Mucosa of descending colon (tissue), 3 donors: ENCODE data around the gene HIC1. TPM values are rescaled to one million over a fixed set of nuclear protein-coding genes. Genes with fewer than 3 reads are reported as not detected.
A peak's percentile ranks its signal among the peaks of the same experiment; 100 is the strongest.

ENCODE experiments used
- ATAC-seq: fragments of 200-7000 bp; cut with Tn5 transposase; one replicate; pipeline ENCODE4 v1.9.1; 2020; ENCODE audit warnings: mild to moderate bottlenecking, moderate library complexity
- DNase-seq, 3 donors: peaks; one replicate each; pipeline ENCODE4 v3.0.0-alpha.2; 2020
- H3K36me3 ChIP-seq: fragments of 200-600 bp; one replicate; pipeline ENCODE4 v1.8.0; 2021; ENCODE audit warnings: low read depth, mild to moderate bottlenecking
- H3K4me1 ChIP-seq: fragments of 200-600 bp; one replicate; pipeline ENCODE4 v1.8.0; 2021; ENCODE audit warnings: low read depth, mild to moderate bottlenecking
- H3K4me3 ChIP-seq: fragments of 200-600 bp; one replicate; pipeline ENCODE4 v1.8.0; 2021; ENCODE audit warnings: mild to moderate bottlenecking
- H3K9me3 ChIP-seq: fragments of 200-600 bp; one replicate; pipeline ENCODE4 v1.8.0; 2021; ENCODE audit warnings: mild to moderate bottlenecking
- CTCF ChIP-seq: fragments of 200-600 bp; IDR thresholded peaks from one replicate; pipeline ENCODE4 v1.8.0; 2022; ENCODE audit warnings: antibody characterized with exemption, mild to moderate bottlenecking
- intact Hi-C, 2 donors: fragments of 100-400 bp; cut with DNase I in 1 of 2; cut with micrococcal nuclease in 1 of 2; formaldehyde crosslinking; loops; one replicate each; pipeline versions ENCODE4 v1.11.0 to v1.11.1; 2022; cut with DNase I, micrococcal nuclease
- total RNA-seq, 3 donors: library from RNA; stranded (reverse); fragmentation: NEBNext Ultra II Directional in 2 of 3; extraction: Animal tissue kit (Norgen Biotek cat#: 25700) in 2 of 3; gene quantifications; one replicate each; pipeline versions ENCODE4 v1.2.1 to v1.2.4, GENCODE V29; 2021 to 2023
- donor health status: DM: no; HTN: no; CAD: no; lungs with moderate emphysema.
- donor health status: DM: no; HTN: no; CAD: no.
- donor health status: DM: no; HTN: yes; CAD: no.

HIC1 gene
- total RNA-seq, 3 donors from 2014 or later: 6.0 to 28.9 (median 13.5) TPM

- intact Hi-C loops: loop anchor here in 1 of 2 donors (10.0 kb wide), 1 partner anchor 1814 kb away; no protein-coding TSS in a partner anchor
- peaks cover 7% of the 10 kb centered on the region for H3K4me1 ChIP-seq
- no peak for TF ChIP-seq CTCF
- ATAC-seq: no peak
- H3K9me3 ChIP-seq: no peaks in the 10 kb centered on the region
- no peak overlapping the region for H3K4me3 ChIP-seq
- no peaks in the 10 kb centered on the region for H3K36me3 ChIP-seq
- no peak for DNase-seq
These were observed 13.9 kb upstream of the HIC1 start for GRCh38 chr17:2040942-2041560.

GRCh38 chr17:2041561-2042389 is 13.1 kb upstream of the HIC1 start, which contains the start of gene OVCA2:
TSS of gene OVCA2 (plus strand) at chr17:2042022. CDS start at chr17:2042048, 26 bp downstream.
- TF ChIP-seq CTCF: no peak
- H3K4me3 ChIP-seq: peak within 1 kb of the TSS; percentile 62
- no peaks in the 10 kb centered on the region for H3K9me3 ChIP-seq
- no peaks in the 10 kb centered on the region for H3K36me3 ChIP-seq
- intact Hi-C loops: loop anchor here in 1 of 2 donors (10.0 kb wide), 1 partner anchor 1813 kb away; no protein-coding TSS in a partner anchor
- H3K4me1 ChIP-seq: peaks cover 7% of the 10 kb centered on the region
- DNase-seq (peak; percentile 96 to 97 (median 97)), ATAC-seq (peak; percentile 98)

- ATAC-seq (peak; percentile 8), DNase-seq (no peak)
- intact Hi-C loops: loop anchor here in 1 of 2 donors (10.0 kb wide), 1 partner anchor 1812 kb away; no protein-coding TSS in a partner anchor
- Histone ChIP-seq H3K4me3 (peak overlapping the region; percentile 62), H3K36me3 (no peaks in the 10 kb centered on the region), H3K9me3 (no peaks in the 10 kb centered on the region), H3K4me1 (peaks cover 7% of the 10 kb centered on the region)
- no peak for TF ChIP-seq CTCF
These were observed 12.5 kb upstream of the HIC1 start for GRCh38 chr17:2042390-2042847.

- no peak for TF ChIP-seq CTCF
- peaks cover 7% of the 10 kb centered on the region for H3K4me1 ChIP-seq
- no peaks in the 10 kb centered on the region for H3K36me3 ChIP-seq
- no peak for DNase-seq
- ATAC-seq: no peak
- H3K4me3 ChIP-seq: no peak overlapping the region
- intact Hi-C loops: loop anchor here in 1 of 2 donors (10.0 kb wide), 1 partner anchor 1812 kb away; no protein-coding TSS in a partner anchor
- no peaks in the 10 kb centered on the region for H3K9me3 ChIP-seq
These were observed 12.0 kb upstream of the HIC1 start for GRCh38 chr17:2042933-2043332.

GRCh38 chr17:2043785-2044184 is 11.1 kb upstream of the HIC1 start:
- Histone ChIP-seq H3K9me3 (no peaks in the 10 kb centered on the region), H3K4me1 (peaks cover 8% of the 10 kb centered on the region), H3K4me3 (no peak overlapping the region), H3K36me3 (no peaks in the 10 kb centered on the region)
- DNase-seq (no peak), ATAC-seq (no peak)
- intact Hi-C loops: loop anchor here in 1 of 2 donors (10.0 kb wide), 1 partner anchor 1811 kb away; no protein-coding TSS in a partner anchor
- TF ChIP-seq CTCF: no peak
